ENCODE data around the gene AP1AR.

GRCh38 chr4:112183252-112183651, 48.3 kb upstream of the AP1AR start:
- TF ChIP-seq CTCF (IDR thresholded peaks at IDR 0.05) (no peak), POLR2A (IDR thresholded peaks at IDR 0.05) (no peak)

Measured in body of pancreas (tissue), 4 donors.